Activated CD4-positive, alpha-beta T cell treated with anti-CD3 and anti-CD28 coated beads for 36 hours (primary cell): ENCODE data around the gene PAX8. TPM values are rescaled to one million over a fixed set of nuclear protein-coding genes. Genes with fewer than 3 reads are reported as not detected.
"Not testable (repeated sequence)": the region's sequence is repeated elsewhere in the genome, so short reads cannot be mapped to it uniquely, and the experiment has no call there.

Source experiments
- ATAC-seq: fragments of 200-7000 bp; cut with Tn5 transposase; one replicate; pipeline ENCODE4 v1.10.0; 2021; ENCODE audit warnings: mild to moderate bottlenecking, moderate library complexity
- CTCF ChIA-PET: fragments of 350-600 bp; sonication (Branson Sonifier 250); formaldehyde crosslinking; loops from one replicate; lab custom pipeline; 2021; ENCODE audit warnings: antibody characterized with exemption; lab: Charles Lee
- POLR2A ChIA-PET: fragments of 350-600 bp; sonication (Branson Sonifier 250); formaldehyde crosslinking; loops from one replicate; lab custom pipeline; 2021; ENCODE audit warnings: antibody characterized with exemption, inconsistent platforms; lab: Charles Lee
- DNase-seq: peaks from one replicate; pipeline ENCODE4 v3.0.0-alpha.2; 2020
- H3K27ac Mint-ChIP-seq: one replicate; pipeline ENCODE4 v1.8.0; 2021; ENCODE audit warnings: mixed read lengths
- H3K27me3 Mint-ChIP-seq: one replicate; pipeline ENCODE4 v1.8.0; 2021; ENCODE audit warnings: mixed read lengths
- H3K36me3 Mint-ChIP-seq: one replicate; pipeline ENCODE4 v1.8.0; 2021; ENCODE audit warnings: low read depth, mixed read lengths
- H3K4me1 Mint-ChIP-seq: one replicate; pipeline ENCODE4 v1.8.0; 2021; ENCODE audit warnings: mixed read lengths
- H3K4me3 Mint-ChIP-seq: one replicate; pipeline ENCODE4 v1.8.0; 2021; ENCODE audit warnings: mild to moderate bottlenecking, moderate library complexity, mixed read lengths
- H3K9me3 Mint-ChIP-seq: one replicate; pipeline ENCODE4 v1.8.0; 2021; ENCODE audit warnings: low read depth, mixed read lengths
- intact Hi-C, 2 experiments: fragments of 100-400 bp; cut with DNase I in 1 of 2; cut with micrococcal nuclease in 1 of 2; formaldehyde crosslinking; loops; one replicate each; pipeline versions ENCODE4 v1.14.2 to v1.15.1; 2022 to 2024; cut with DNase I, micrococcal nuclease
- total RNA-seq, 2 experiments: library from RNA; stranded (reverse); gene quantifications; one replicate each; pipeline ENCODE4 v1.2.3, GENCODE V29; 2021

Gene PAX8
- 1 to 10 TPM; 1.4 to 2.1 TPM for total RNA-seq

DNA sequence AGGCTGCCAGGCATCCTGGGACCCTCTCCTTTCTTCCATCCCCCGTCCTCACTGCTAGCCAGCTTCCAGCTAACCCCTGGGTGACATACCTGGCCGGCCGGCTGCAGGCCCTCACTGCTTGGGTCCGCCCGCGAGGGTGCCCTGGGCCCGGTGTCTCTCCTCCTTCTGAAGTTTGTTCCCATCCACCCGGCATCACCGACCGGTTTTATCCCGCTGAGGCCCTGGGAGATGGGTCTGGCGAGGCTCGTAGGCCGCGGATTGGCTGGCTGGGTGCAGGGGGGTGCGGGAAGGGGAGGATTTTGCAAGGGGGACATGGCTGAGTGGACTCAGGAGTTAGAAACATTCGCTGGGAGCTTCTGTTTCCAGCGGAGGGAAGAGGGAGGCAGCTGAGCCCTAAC, at the start of gene PAX8:
PAX8 (minus strand) TSS at position 180 of the 398 bp plus-strand sequence. CDS start 527 bp downstream, outside the sequence.
- peaks cover 45% of the 10 kb centered on the region for H3K27me3 Mint-ChIP-seq
- H3K27ac Mint-ChIP-seq = no peak within 1 kb of the TSS
- DNase-seq (no peak), ATAC-seq (no peak)
- H3K36me3 Mint-ChIP-seq = no peaks in the 10 kb centered on the region
- no peaks in the 10 kb centered on the region for H3K9me3 Mint-ChIP-seq
- ChIA-PET POLR2A (no interaction called here), CTCF (interaction anchor here (0.6 to 1.0 kb wide), 4 partner anchors 31 to 265 kb away, joined by 3 to 4 read pairs (median 3); no protein-coding TSS in a partner anchor)
- H3K4me1 Mint-ChIP-seq = peaks cover 14% of the 10 kb centered on the region
- intact Hi-C loops = loop anchor here in 1 of 2 experiments (10.0 kb wide), 1 partner anchor 226 kb away; no protein-coding TSS in a partner anchor
- no peak within 1 kb of the TSS for H3K4me3 Mint-ChIP-seq

DNA sequence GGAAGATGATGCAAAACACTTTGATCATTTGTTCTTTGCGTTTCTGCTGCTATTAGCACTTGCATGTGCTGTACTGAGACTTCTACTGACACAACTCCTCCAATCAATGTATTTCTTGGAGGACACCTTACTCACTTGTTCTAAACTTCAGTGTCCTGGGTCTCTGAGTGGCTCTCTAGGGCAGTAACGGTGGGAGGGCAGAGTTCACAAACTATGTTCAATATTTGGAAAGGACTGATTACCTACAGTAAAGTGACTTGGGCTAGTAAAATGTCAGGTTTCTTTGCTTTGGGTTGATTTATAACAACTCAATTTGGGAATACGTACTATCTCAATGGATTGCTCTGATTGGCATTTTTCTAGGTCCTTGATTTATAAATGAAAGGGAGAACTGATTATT, 49.3 kb upstream of the PAX8 start:
- DNase-seq = no peak
- ChIA-PET CTCF (no interaction called here), POLR2A (no interaction called here)
- H3K27ac Mint-ChIP-seq = no peak overlapping the region
- ATAC-seq = no peak
- no peaks in the 10 kb centered on the region for H3K9me3 Mint-ChIP-seq
- intact Hi-C loops = no loop called here
- H3K36me3 Mint-ChIP-seq = no peaks in the 10 kb centered on the region
- peaks cover 43% of the 10 kb centered on the region for H3K4me1 Mint-ChIP-seq
- no peak overlapping the region for H3K4me3 Mint-ChIP-seq
- H3K27me3 Mint-ChIP-seq = peaks cover 8% of the 10 kb centered on the region

DNA sequence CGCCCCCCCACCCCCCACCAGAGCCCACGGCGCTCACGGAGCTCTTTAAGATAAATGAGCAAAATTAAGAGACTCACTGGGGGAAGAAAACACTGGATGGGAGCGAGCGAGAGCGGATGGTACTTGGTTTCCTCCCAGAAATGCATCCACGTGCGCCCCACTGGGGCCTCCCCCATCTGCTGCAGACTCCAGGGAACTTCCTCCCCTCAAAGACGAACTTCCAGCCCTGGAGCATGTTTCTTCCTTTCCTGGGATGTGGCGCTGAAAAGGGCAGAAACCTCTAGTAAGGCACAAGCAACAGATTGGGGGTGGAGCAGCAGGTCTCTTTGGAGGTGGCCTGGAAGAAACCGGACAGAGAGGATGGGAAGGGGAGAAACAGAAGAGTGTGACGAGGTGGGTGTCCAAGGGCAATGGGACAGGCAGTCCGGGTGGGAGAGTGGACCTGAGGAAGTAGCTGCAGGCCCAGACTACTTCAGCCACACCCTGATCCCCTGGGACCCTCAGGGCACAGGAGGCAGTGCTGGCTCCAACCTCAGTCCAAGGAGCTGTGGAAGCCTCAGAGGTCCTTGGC, 46.5 kb upstream of the PAX8 start:
- Mint-ChIP-seq H3K27ac (peak overlapping the region; percentile 19), H3K4me3 (peak overlapping the region; percentile 66), H3K4me1 (peaks cover 39% of the 10 kb centered on the region)
- POLR2A ChIA-PET, H3K36me3 Mint-ChIP-seq, H3K9me3 Mint-ChIP-seq, DNase-seq, ATAC-seq, intact Hi-C loops, H3K27me3 Mint-ChIP-seq, CTCF ChIA-PET: not testable (repeated sequence)

DNA sequence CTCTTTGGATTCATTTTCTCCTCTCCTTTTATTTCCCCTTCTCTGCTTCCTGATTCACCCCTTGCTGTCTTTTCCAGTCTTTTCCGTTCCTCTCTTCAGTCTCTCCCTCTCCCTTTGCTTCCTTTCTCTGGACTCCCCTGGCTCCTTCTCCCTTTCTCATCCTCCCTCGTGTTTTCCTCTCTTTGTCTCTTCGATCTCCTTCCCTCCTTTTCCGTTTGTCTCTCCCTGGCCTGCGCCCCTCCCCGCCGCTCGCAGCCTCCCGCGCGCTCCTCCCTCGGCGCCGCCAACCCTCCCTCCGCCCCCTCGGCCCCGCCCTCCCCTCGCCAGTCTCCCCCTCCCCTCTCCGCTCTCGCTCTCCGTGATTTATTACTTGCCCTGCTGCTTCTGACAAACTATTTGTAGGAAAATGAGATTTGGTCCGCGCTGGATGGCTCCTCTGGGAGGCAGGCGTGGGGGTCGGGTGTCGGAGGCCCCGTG, 46.0 kb upstream of the PAX8 start:
- Mint-ChIP-seq H3K4me3 (peak overlapping the region; percentile 66), H3K9me3 (no peaks in the 10 kb centered on the region), H3K36me3 (no peaks in the 10 kb centered on the region), H3K4me1 (peaks cover 34% of the 10 kb centered on the region), H3K27me3 (peaks cover 6% of the 10 kb centered on the region), H3K27ac (no peak overlapping the region)
- ATAC-seq (peak; percentile 80), DNase-seq (peak; percentile 77)
- POLR2A ChIA-PET = no interaction called here
- CTCF ChIA-PET = no interaction called here
- intact Hi-C loops = no loop called here

DNA sequence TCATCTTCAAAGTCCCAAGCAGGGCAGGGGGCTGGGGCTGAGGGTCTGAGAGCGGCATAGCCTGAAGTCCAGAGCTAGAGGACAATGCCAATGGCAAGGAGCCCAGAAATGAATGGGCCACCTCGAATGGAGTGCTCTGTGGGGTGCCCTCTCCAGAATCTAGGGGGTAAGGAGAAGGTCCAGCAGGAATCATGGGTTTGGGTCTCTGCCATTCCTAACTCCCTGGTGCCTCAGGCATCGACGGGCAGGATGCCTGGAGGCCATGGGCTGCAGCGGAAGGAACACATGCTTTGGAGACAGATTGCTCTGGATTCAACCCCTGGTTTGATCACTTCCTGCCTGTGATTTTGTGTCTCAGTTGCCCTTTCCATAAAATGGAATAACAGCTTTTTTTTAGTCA, 44.4 kb upstream of the PAX8 start:
- H3K4me1 Mint-ChIP-seq = peaks cover 19% of the 10 kb centered on the region
- H3K4me3 Mint-ChIP-seq, ATAC-seq, POLR2A ChIA-PET, intact Hi-C loops, H3K9me3 Mint-ChIP-seq, DNase-seq, H3K27me3 Mint-ChIP-seq, H3K36me3 Mint-ChIP-seq, H3K27ac Mint-ChIP-seq: not testable (repeated sequence)
- CTCF ChIA-PET = interaction anchor here (0.6 kb wide), 1 partner anchor 62 kb away, joined by 3 read pairs; no protein-coding TSS in a partner anchor

DNA sequence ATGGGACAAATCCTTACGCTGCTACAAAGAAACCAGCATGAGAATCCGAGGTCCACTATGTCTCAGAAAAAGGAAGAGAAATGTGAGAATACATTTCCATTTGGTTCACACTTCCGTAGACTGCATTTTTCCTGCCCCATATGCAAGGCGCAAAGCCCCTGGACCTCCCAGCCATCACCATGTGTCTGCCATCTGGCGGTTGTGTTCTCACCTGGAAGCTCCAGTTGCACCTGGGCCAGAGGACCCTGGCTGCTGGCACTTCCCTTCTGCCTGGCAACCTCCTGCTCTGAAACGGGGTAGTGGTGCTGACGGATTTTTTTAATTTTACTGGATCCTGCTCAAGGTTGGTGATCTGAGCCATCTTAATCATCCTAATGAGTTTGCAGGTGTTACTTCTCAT, 41.4 kb upstream of the PAX8 start:
- H3K4me1 Mint-ChIP-seq, H3K27ac Mint-ChIP-seq, H3K9me3 Mint-ChIP-seq, H3K36me3 Mint-ChIP-seq, intact Hi-C loops, ATAC-seq, POLR2A ChIA-PET, DNase-seq, H3K27me3 Mint-ChIP-seq, CTCF ChIA-PET, H3K4me3 Mint-ChIP-seq: not testable (repeated sequence)

DNA sequence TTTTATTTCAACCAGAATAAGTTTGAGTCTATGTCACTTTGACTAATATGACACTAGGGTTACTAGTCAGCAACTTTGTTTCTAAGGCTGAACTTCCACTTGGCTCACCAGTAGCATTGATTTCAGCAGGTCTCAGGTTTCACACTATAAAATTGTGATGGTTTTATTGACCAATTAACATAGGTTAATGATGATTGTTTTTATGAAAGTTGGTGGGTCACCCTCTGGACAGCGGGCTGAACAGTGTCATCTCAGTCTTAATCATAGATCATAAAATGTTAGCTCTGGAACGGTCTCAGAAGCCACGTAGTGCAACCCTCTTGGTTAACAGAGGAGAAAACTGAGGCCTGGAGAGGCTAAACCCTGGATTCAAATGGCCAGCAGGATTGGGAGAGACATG, 40.2 kb upstream of the PAX8 start:
- H3K27me3 Mint-ChIP-seq, H3K27ac Mint-ChIP-seq, H3K4me1 Mint-ChIP-seq, CTCF ChIA-PET, H3K9me3 Mint-ChIP-seq, H3K36me3 Mint-ChIP-seq, H3K4me3 Mint-ChIP-seq, ATAC-seq, intact Hi-C loops, DNase-seq, POLR2A ChIA-PET: not testable (repeated sequence)

DNA sequence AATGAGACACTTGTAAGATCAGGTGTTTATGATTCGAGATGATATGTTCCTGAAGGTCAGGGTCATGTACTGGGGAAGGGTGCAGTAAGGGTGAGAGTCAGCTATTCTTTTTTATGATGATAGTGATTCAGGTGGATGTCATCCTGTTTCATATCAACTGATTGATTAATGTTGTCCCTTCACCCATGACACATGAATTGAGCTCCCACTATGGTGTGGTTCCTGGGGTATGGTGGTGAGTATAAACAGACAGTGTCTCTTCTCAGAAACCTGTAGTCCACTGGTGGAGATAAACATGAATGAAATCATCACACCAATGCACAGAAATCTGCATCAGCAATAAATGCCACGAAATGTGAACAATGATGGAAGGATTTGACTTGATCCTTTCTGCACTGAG, 37.4 kb upstream of the PAX8 start:
- intact Hi-C loops = no loop called here
- no peaks in the 10 kb centered on the region for H3K9me3 Mint-ChIP-seq
- H3K27me3 Mint-ChIP-seq = peaks cover 1% of the 10 kb centered on the region
- peaks cover 2% of the 10 kb centered on the region for H3K4me1 Mint-ChIP-seq
- H3K4me3 Mint-ChIP-seq = no peak overlapping the region
- no peak overlapping the region for H3K27ac Mint-ChIP-seq
- CTCF ChIA-PET = interaction anchor here (0.6 kb wide), 1 partner anchor 265 kb away, joined by 5 read pairs; no protein-coding TSS in a partner anchor
- ATAC-seq (peak; percentile 75), DNase-seq (no peak)
- no peaks in the 10 kb centered on the region for H3K36me3 Mint-ChIP-seq
- POLR2A ChIA-PET = no interaction called here

DNA sequence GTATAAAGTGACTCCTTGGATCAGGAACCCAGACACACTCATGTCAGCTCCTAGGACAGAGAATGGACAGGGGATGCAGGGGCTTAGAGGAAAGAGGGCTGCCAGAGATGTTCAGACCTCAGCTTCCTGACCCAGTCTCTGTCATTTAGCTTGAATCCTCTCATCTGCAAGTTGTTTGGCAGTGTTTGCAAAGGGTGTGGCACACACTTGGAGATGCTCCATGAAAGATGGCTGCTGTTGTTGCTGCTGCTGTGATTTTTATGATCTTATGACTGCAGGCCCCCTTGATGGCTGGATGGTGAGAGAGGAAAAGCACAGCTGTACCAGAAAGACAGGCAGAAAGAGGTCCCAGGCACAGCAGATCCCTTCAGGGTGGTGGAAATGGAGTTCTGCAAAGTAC, 35.9 kb upstream of the PAX8 start:
- DNase-seq, POLR2A ChIA-PET, H3K36me3 Mint-ChIP-seq, H3K27ac Mint-ChIP-seq, H3K4me3 Mint-ChIP-seq, CTCF ChIA-PET, H3K27me3 Mint-ChIP-seq, H3K9me3 Mint-ChIP-seq, intact Hi-C loops, H3K4me1 Mint-ChIP-seq, ATAC-seq: not testable (repeated sequence)

DNA sequence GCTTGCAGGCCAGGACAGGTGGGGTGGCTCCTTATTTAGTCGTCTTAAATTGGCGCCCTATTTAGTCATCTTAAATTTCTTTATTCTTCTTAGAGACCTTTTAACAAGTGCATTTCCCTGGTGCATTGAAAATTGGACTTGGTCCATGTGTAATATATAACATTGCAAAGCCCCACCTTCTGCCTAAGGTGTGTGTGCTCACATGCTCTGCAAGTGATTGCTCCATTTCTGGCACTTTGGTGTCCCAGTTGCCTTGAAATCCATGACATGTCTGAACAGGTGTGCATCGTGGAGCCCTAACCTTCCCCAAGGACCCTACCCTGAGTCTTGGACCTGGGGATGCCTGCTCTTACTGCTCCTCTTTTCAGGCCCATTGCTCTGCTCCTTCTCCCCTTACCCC, 35.5 kb upstream of the PAX8 start:
- POLR2A ChIA-PET, CTCF ChIA-PET, H3K36me3 Mint-ChIP-seq, DNase-seq, ATAC-seq, H3K9me3 Mint-ChIP-seq, H3K27me3 Mint-ChIP-seq, H3K4me3 Mint-ChIP-seq, H3K27ac Mint-ChIP-seq, H3K4me1 Mint-ChIP-seq, intact Hi-C loops: not testable (repeated sequence)

DNA sequence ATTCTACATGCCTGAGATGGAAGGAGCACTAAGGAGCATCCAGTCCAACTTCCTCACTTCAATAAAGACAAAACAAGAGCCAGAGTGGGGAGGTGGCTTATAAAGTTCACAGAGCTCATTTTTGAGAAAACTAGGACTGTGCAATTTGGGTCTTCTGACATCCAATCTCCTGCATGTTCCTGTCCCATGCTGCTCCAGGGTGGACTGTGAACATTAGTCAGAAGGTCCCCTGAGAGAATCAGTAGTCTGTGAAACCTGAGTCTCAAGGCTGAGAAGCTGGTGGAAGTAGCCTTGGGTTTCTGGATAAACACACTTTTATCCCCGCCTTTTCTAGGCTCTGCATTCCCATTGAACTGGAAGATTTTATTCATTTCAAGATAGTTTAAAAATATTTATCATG, 33.1 kb upstream of the PAX8 start:
- POLR2A ChIA-PET, ATAC-seq, H3K9me3 Mint-ChIP-seq: not testable (repeated sequence)

DNA sequence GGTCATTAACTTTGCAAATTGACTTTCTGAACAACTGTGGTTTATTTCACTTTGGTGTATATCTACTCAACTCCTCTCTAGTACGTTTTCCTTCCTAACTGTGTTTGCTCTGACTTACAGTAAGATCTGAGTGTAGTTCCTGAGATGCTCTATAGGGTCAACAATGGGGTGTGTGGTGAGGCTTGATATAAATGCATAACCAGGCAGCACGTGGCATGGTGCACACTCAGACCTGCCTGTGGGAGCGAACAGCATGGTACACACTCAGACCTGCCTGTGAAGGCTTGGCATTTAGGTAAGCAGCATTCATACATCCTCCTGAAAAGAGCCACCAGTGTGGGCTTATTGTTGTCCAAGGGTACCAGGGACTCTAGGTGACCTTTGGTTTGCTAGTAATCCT, 32.5 kb upstream of the PAX8 start:
- H3K9me3 Mint-ChIP-seq, H3K4me3 Mint-ChIP-seq, H3K27me3 Mint-ChIP-seq, intact Hi-C loops, H3K27ac Mint-ChIP-seq, H3K36me3 Mint-ChIP-seq, DNase-seq, H3K4me1 Mint-ChIP-seq, CTCF ChIA-PET, POLR2A ChIA-PET: not testable (repeated sequence)
- ATAC-seq = peak; percentile 81

More for the DNA sequence above, 33.1 kb upstream of the PAX8 start:
- intact Hi-C loops, H3K4me3 Mint-ChIP-seq, H3K36me3 Mint-ChIP-seq, H3K27ac Mint-ChIP-seq, H3K4me1 Mint-ChIP-seq, DNase-seq, CTCF ChIA-PET, H3K27me3 Mint-ChIP-seq: not testable (repeated sequence)
